Hepatocyte (in vitro differentiated cells): ENCODE measurements around the gene THRAP3. TPM values are rescaled to one million over a fixed set of nuclear protein-coding genes. Genes with fewer than 3 reads are reported as not detected.

ENCODE experiments used
- DNase-seq: peaks from one replicate; pipeline ENCODE4 v3.0.0-alpha.2; 2016; ENCODE audit warnings: low spot score
- H2AFZ ChIP-seq: fragments of 200-600 bp; sonication (generic); 2 replicates; pipeline ENCODE4 v1.6.0; 2016; ENCODE audit warnings: antibody characterized with exemption, mild to moderate bottlenecking
- H3K27ac ChIP-seq: fragments of 200-600 bp; sonication (generic); 2 replicates; pipeline ENCODE4 v1.5.1; 2016; ENCODE audit warnings: mild to moderate bottlenecking
- H3K27me3 ChIP-seq: fragments of 200-600 bp; sonication (generic); 2 replicates; pipeline ENCODE4 v1.6.1; 2016
- H3K36me3 ChIP-seq: fragments of 200-600 bp; sonication (generic); replicated peaks from 2 replicates; pipeline ENCODE4 v1.5.1; 2016; ENCODE audit warnings: low read depth; ENCODE audit not compliant: insufficient read depth
- H3K4me1 ChIP-seq: fragments of 200-600 bp; sonication (generic); 2 replicates; pipeline ENCODE4 v1.5.1; 2016; ENCODE audit warnings: mild to moderate bottlenecking, moderate library complexity; ENCODE audit not compliant: insufficient read depth
- H3K4me2 ChIP-seq: fragments of 200-600 bp; sonication (generic); 2 replicates; pipeline ENCODE4 v1.6.0; 2016
- H3K4me3 ChIP-seq: fragments of 200-600 bp; sonication (generic); 2 replicates; pipeline ENCODE4 v1.5.1; 2016; ENCODE audit warnings: mild to moderate bottlenecking
- H3K79me2 ChIP-seq: fragments of 200-600 bp; sonication (generic); 2 replicates; pipeline ENCODE4 v1.6.0; 2017; ENCODE audit warnings: mild to moderate bottlenecking
- H3K9me2 ChIP-seq: fragments of 200-600 bp; sonication (generic); replicated peaks from 2 replicates; pipeline ENCODE4 v1.6.0; 2017; ENCODE audit warnings: mild to moderate bottlenecking; ENCODE audit not compliant: insufficient read depth
- H3K9me3 ChIP-seq: fragments of 200-600 bp; sonication (generic); 2 replicates; pipeline ENCODE4 v1.5.1; 2016; ENCODE audit warnings: low read depth, mild to moderate bottlenecking
- H4K20me1 ChIP-seq: fragments of 200-600 bp; sonication (generic); 2 replicates; pipeline ENCODE4 v1.6.0; 2016; ENCODE audit warnings: mild to moderate bottlenecking; ENCODE audit not compliant: insufficient read depth, poor library complexity, severe bottlenecking
- EZH2 ChIP-seq: fragments of 200-600 bp; sonication (generic); IDR thresholded peaks from 2 replicates; pipeline ENCODE4 v1.6.1; 2016; ENCODE audit warnings: antibody characterized with exemption, mild to moderate bottlenecking, borderline replicate concordance
- EZH2phosphoT487 ChIP-seq: fragments of 200-600 bp; sonication (generic); IDR thresholded peaks from one replicate; pipeline ENCODE4 v1.6.1; 2018; ENCODE audit warnings: antibody characterized with exemption, mild to moderate bottlenecking, low read depth, moderate library complexity; ENCODE audit not compliant: unreplicated experiment, severe bottlenecking
- WGBS: methylation state at CpG from one replicate; pipeline ENCODE4 v1.1.6; 2016; ENCODE audit warnings: low lambda C conversion rate; ENCODE audit errors: missing lambda C conversion rate; 5-methylcytosine and 5-hydroxymethylcytosine counted together
- polyA plus RNA-seq: library from polyadenylated mRNA; unstranded; fragments of >200 nt; fragmentation: Nextera tagmentation; extraction: Ambion mirVana; gene quantifications from 2 replicates; pipeline ENCODE4 v1.2.1, GENCODE V29; 2016
- total RNA-seq: library from RNA; depleted of rRNA; stranded (reverse); fragments of >200 nt; gene quantifications from 2 replicates; pipeline ENCODE4 v1.2.3, GENCODE V29; 2014
- TF ChIP-seq, protein P1 (sequence below): fragments of 200-600 bp; sonication (generic); IDR thresholded peaks from 2 replicates; pipeline ENCODE4 v1.5.1; 2016; ENCODE audit warnings: antibody characterized with exemption, mild to moderate bottlenecking; ENCODE audit not compliant: poor library complexity

The THRAP3 gene
- total and polyA plus RNA-seq, 2 experiments from 2014 or later = 45.8 to 82.7 TPM

DNA sequence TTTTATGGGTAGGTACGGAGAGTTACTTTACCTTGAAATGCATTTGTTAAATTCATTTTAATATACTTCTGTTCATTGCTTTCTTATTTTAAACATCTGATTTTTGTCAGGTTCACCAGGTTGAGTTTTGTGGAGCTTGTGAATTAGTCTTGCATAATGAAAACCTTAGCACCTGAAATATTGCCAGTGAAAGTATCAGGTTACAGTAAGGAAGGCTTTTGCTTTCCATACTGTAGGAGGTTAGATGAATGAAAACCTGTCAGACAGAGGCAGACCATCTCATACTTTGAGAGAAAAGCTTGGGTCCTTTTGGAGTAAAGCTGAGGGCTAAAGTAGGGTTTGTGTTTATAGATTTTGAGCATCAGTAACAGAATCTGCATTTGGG, 34.7 kb downstream of the THRAP3 start:
- H4K20me1 ChIP-seq = peaks cover 75% of the 10 kb centered on the region
- no peak overlapping the region for H3K4me3 ChIP-seq
- no peak overlapping the region for H2AFZ ChIP-seq
- peaks cover 97% of the 10 kb centered on the region for H3K79me2 ChIP-seq
- no peaks in the 10 kb centered on the region for H3K36me3 ChIP-seq
- H3K4me1 ChIP-seq = peaks cover 17% of the 10 kb centered on the region
- H3K9me3 ChIP-seq = no peaks in the 10 kb centered on the region
- no peaks in the 10 kb centered on the region for H3K27me3 ChIP-seq
- H3K27ac ChIP-seq = no peak overlapping the region
- no peaks in the 10 kb centered on the region for H3K9me2 ChIP-seq
- H3K4me2 ChIP-seq = no peak overlapping the region
- WGBS = 90% methylated on average over 1 of the region's 1 CpG
- no peak for DNase-seq
- no peak for TF ChIP-seq EZH2phosphoT487

DNA sequence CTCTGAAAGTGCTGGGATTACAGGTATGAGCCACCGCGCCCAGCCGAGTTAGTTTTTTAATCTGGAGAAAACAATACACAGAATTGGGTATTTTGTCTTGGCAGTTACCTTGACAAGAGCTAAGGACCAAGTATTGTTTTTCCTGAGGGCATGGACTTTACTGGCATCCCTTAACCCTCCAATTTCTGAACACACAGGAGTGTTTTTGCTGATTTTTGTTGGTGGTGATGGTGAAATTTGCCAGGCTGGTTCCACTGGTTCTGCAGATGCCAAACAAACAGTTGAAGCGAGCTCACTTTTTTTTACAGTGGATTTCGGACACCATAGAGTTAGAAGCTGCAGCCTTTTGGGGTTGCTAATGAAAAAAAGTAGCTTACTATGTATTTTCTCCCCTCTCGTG, 44.7 kb downstream of the THRAP3 start:
- 75% methylated on average over 6 of the region's 6 CpGs for WGBS
- Histone ChIP-seq H2AFZ (no peak overlapping the region), H3K9me3 (no peaks in the 10 kb centered on the region), H3K4me2 (peak overlapping the region; percentile 48), H3K79me2 (peaks cover 96% of the 10 kb centered on the region), H3K27me3 (no peaks in the 10 kb centered on the region), H3K9me2 (no peaks in the 10 kb centered on the region), H4K20me1 (peaks cover 27% of the 10 kb centered on the region), H3K4me3 (no peak overlapping the region), H3K36me3 (no peaks in the 10 kb centered on the region), H3K27ac (peak overlapping the region; percentile 63), H3K4me1 (peaks cover 25% of the 10 kb centered on the region)
- no peak for DNase-seq
- TF ChIP-seq EZH2 = no peak
- no peak for TF ChIP-seq EZH2phosphoT487
- TF ChIP-seq, protein P1, sequence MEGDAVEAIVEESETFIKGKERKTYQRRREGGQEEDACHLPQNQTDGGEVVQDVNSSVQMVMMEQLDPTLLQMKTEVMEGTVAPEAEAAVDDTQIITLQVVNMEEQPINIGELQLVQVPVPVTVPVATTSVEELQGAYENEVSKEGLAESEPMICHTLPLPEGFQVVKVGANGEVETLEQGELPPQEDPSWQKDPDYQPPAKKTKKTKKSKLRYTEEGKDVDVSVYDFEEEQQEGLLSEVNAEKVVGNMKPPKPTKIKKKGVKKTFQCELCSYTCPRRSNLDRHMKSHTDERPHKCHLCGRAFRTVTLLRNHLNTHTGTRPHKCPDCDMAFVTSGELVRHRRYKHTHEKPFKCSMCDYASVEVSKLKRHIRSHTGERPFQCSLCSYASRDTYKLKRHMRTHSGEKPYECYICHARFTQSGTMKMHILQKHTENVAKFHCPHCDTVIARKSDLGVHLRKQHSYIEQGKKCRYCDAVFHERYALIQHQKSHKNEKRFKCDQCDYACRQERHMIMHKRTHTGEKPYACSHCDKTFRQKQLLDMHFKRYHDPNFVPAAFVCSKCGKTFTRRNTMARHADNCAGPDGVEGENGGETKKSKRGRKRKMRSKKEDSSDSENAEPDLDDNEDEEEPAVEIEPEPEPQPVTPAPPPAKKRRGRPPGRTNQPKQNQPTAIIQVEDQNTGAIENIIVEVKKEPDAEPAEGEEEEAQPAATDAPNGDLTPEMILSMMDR = no peak

DNA sequence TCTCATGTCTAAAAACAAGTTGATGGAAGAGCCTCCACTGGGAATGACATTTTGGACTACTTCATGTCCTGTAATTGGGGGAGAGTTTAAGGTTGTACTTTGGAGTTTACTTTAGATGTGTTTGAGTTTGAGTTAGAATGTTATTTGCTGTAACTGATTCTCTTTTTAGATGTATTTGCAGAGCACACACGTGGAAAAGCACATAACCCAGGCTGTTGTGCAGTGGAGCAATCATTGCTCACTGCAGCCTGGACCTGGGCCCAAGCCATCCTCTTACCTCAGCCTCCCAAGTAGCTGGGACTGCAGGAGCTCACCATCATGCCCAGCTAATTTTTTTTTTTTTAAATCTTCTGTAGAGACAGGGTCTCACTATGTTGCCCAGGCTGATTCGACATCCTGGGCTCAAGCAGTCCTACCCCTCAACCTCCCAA, 45.2 kb downstream of the THRAP3 start:
- Histone ChIP-seq H3K4me1 (peaks cover 25% of the 10 kb centered on the region), H3K27ac (peak overlapping the region; percentile 63), H3K9me3 (no peaks in the 10 kb centered on the region), H3K79me2 (peaks cover 95% of the 10 kb centered on the region), H3K4me3 (no peak overlapping the region), H2AFZ (no peak overlapping the region), H3K36me3 (no peaks in the 10 kb centered on the region), H4K20me1 (peaks cover 27% of the 10 kb centered on the region), H3K4me2 (peak overlapping the region; percentile 48), H3K9me2 (no peaks in the 10 kb centered on the region), H3K27me3 (no peaks in the 10 kb centered on the region)
- WGBS = 71% methylated on average over 2 of the region's 2 CpGs
- TF ChIP-seq, protein P1 = no peak
- no peak for TF ChIP-seq EZH2
- no peak for TF ChIP-seq EZH2phosphoT487
- peak; percentile 42 for DNase-seq

DNA sequence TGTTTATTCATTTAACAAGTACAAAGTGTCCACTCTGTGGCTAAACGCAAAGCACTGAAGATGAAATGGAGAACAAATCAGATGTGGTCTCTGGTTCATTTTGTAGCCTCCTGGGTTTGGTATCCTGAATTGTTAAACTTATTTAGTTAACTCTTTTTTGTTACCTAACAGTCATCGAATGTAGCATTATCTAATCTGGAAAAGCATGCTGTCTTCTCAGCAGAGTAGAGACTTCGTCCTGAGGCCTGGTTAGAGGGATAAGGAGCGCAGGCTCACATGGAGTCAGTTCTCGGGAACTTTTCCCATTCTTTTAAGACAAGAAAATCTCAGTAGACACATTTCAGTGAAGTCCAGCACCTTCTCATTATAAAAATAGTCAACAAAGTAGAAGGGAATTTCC, 48.8 kb downstream of the THRAP3 start:
- Histone ChIP-seq H4K20me1 (peaks cover 24% of the 10 kb centered on the region), H3K79me2 (peaks cover 88% of the 10 kb centered on the region), H3K27ac (peak overlapping the region; percentile 4)

More for the DNA sequence above, 48.8 kb downstream of the THRAP3 start:
- no peaks in the 10 kb centered on the region for H3K36me3 ChIP-seq
- H3K9me2 ChIP-seq = no peaks in the 10 kb centered on the region
- no peak for DNase-seq
- 74% methylated on average over 5 of the region's 5 CpGs for WGBS
- no peak overlapping the region for H3K4me3 ChIP-seq
- no peaks in the 10 kb centered on the region for H3K9me3 ChIP-seq
- no peak for TF ChIP-seq EZH2phosphoT487
- TF ChIP-seq EZH2 = no peak
- TF ChIP-seq, protein P1 = no peak
- H2AFZ ChIP-seq = no peak overlapping the region
- H3K27me3 ChIP-seq = no peaks in the 10 kb centered on the region
- H3K4me2 ChIP-seq = no peak overlapping the region
- H3K4me1 ChIP-seq = peaks cover 24% of the 10 kb centered on the region
